ENCODE data around the gene TBC1D2.

- no peak for TF ChIP-seq POLR2A (IDR thresholded peaks at IDR 0.05; ENCODE audit: low read depth, low read length)
- TF ChIP-seq, protein P1, sequence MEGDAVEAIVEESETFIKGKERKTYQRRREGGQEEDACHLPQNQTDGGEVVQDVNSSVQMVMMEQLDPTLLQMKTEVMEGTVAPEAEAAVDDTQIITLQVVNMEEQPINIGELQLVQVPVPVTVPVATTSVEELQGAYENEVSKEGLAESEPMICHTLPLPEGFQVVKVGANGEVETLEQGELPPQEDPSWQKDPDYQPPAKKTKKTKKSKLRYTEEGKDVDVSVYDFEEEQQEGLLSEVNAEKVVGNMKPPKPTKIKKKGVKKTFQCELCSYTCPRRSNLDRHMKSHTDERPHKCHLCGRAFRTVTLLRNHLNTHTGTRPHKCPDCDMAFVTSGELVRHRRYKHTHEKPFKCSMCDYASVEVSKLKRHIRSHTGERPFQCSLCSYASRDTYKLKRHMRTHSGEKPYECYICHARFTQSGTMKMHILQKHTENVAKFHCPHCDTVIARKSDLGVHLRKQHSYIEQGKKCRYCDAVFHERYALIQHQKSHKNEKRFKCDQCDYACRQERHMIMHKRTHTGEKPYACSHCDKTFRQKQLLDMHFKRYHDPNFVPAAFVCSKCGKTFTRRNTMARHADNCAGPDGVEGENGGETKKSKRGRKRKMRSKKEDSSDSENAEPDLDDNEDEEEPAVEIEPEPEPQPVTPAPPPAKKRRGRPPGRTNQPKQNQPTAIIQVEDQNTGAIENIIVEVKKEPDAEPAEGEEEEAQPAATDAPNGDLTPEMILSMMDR (IDR thresholded peaks at IDR 0.05; ENCODE audit: extremely low read depth in 1 of 2, insufficient read depth in 1 of 2, low read depth in 1 of 2, low read length in 2 of 2): no peak
- TF ChIP-seq, protein P2, sequence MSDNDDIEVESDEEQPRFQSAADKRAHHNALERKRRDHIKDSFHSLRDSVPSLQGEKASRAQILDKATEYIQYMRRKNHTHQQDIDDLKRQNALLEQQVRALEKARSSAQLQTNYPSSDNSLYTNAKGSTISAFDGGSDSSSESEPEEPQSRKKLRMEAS (IDR thresholded peaks at IDR 0.05; ENCODE audit: insufficient read depth, insufficient read length): no peak
- TF ChIP-seq POLR2AphosphoS5 (IDR thresholded peaks at IDR 0.05; ENCODE audit: insufficient read depth, low read depth, low read length): no peak
- no peak for TF ChIP-seq MYC (IDR thresholded peaks at IDR 0.05; ENCODE audit: low read depth, low read length)
- TF ChIP-seq EZH2 (IDR thresholded peaks at IDR 0.05; ENCODE audit: borderline replicate concordance, low read depth, low read length, severe bottlenecking): no peak
- TF ChIP-seq FOS (IDR thresholded peaks at IDR 0.05; ENCODE audit: borderline replicate concordance, insufficient read depth, low read length): no peak
- no peak for TF ChIP-seq JUN (IDR thresholded peaks at IDR 0.05; ENCODE audit: borderline replicate concordance, insufficient read depth, insufficient read length, low read depth)
These were observed 76.3 kb downstream of the TBC1D2 start for GRCh38 chr9:98178874-98179850.

All from endothelial cell of umbilical vein (primary cell).